Erythroblast (primary cell): ENCODE data around the gene HSF5.

Experiments used
- GATA1 ChIP-seq: IDR thresholded peaks from 2 replicates; pipeline ENCODE4 v1.6.1; 2011; ENCODE audit warnings: low read depth, mild to moderate bottlenecking, control low read depth, low read length, moderate library complexity
- POLR2A ChIP-seq: IDR thresholded peaks from 2 replicates; pipeline ENCODE4 v1.6.1; 2011; ENCODE audit warnings: mild to moderate bottlenecking, low read length

GRCh38 chr17:58476812-58477211 is 11.4 kb downstream of the HSF5 start:
- TF ChIP-seq POLR2A, result no peak
- TF ChIP-seq GATA1, result no peak
